Measurements from ENCODE around the gene ANKRD30B. TPM values are rescaled to one million over a fixed set of nuclear protein-coding genes. Genes with fewer than 3 reads are reported as not detected.
"Not testable (repeated sequence)": the region's sequence is repeated elsewhere in the genome, so short reads cannot be mapped to it uniquely, and the experiment has no call there.

The ANKRD30B gene, protein sequence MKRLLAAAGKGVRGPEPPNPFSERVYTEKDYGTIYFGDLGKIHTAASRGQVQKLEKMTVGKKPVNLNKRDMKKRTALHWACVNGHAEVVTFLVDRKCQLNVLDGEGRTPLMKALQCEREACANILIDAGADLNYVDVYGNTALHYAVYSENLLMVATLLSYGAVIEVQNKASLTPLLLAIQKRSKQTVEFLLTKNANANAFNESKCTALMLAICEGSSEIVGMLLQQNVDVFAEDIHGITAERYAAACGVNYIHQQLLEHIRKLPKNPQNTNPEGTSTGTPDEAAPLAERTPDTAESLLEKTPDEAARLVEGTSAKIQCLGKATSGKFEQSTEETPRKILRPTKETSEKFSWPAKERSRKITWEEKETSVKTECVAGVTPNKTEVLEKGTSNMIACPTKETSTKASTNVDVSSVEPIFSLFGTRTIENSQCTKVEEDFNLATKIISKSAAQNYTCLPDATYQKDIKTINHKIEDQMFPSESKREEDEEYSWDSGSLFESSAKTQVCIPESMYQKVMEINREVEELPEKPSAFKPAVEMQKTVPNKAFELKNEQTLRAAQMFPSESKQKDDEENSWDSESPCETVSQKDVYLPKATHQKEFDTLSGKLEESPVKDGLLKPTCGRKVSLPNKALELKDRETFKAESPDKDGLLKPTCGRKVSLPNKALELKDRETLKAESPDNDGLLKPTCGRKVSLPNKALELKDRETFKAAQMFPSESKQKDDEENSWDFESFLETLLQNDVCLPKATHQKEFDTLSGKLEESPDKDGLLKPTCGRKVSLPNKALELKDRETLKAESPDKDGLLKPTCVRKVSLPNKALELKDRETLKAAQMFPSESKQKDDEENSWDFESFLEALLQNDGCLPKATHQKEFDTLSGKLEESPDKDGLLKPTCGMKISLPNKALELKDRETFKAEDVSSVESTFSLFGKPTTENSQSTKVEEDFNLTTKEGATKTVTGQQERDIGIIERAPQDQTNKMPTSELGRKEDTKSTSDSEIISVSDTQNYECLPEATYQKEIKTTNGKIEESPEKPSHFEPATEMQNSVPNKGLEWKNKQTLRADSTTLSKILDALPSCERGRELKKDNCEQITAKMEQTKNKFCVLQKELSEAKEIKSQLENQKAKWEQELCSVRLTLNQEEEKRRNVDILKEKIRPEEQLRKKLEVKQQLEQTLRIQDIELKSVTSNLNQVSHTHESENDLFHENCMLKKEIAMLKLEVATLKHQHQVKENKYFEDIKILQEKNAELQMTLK (N-terminal part only)
- not detected in 2 replicates for total RNA-seq
- long read RNA-seq: 0 reads

DNA sequence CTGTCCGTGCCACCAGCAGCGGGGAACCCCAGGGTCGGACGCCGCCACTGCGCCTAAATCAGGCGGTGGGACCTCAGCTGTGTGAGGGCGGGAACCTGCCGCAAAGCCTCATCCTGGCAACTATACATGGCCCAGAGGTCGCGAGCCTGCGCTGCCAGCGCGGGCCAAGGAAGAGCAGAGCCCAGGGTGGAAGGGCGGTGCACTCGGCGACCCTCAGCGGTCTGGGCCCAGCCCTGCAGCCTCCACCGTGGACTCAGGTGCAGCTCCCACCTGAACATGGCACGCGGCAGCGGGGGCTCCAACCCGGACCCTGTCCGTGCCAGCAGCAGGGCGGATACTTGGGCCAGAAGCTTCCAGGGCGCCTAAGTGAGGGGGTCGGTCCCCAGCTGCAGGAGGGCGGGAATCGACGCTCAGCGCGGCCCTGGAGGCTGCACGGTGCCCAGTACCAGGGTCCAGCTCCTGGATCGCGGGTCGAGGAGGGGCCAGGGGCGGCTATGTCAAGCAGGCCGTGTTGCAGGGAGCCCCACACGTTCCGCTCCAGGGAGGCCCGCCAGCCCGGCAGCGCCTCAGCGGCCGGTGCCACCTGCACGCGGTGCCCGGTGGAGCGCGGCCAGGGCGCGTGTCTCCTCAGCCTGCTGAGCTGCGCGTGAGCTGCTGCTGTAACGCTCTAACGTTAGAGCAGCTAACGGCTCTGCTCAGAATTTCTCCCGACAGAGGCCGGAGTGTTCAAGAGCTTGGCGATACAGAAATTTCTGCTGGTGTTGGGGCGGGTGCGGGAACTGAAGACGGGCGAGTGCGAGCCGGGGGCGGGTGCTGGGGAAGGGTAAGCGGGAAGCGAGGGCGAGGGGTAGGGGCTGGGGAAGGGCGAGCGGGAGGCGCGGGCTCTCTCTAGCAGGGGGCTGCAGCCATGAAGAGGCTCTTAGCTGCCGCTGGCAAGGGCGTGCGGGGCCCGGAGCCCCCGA is at the start of gene ANKRD30B:
TSS of gene ANKRD30B (plus strand) at position 660 of the 962 bp plus-strand sequence. CDS start at position 908, 248 bp downstream.
- DNase-seq (ENCODE audit: low read depth, low spot score): no peak
- H3K4me1 Mint-ChIP-seq: no peaks in the 10 kb centered on the region
- H3K36me3 Mint-ChIP-seq (ENCODE audit: low read depth): no peaks in the 10 kb centered on the region
- H3K9me3 Mint-ChIP-seq: peaks cover 8% of the 10 kb centered on the region
- no peaks in the 10 kb centered on the region for H3K27me3 Mint-ChIP-seq (ENCODE audit: low read depth)
- H3K4me3 Mint-ChIP-seq: no peak within 1 kb of the TSS
- H3K27ac Mint-ChIP-seq (ENCODE audit: unreplicated experiment): no peak within 1 kb of the TSS
- TF ChIP-seq, protein P1, sequence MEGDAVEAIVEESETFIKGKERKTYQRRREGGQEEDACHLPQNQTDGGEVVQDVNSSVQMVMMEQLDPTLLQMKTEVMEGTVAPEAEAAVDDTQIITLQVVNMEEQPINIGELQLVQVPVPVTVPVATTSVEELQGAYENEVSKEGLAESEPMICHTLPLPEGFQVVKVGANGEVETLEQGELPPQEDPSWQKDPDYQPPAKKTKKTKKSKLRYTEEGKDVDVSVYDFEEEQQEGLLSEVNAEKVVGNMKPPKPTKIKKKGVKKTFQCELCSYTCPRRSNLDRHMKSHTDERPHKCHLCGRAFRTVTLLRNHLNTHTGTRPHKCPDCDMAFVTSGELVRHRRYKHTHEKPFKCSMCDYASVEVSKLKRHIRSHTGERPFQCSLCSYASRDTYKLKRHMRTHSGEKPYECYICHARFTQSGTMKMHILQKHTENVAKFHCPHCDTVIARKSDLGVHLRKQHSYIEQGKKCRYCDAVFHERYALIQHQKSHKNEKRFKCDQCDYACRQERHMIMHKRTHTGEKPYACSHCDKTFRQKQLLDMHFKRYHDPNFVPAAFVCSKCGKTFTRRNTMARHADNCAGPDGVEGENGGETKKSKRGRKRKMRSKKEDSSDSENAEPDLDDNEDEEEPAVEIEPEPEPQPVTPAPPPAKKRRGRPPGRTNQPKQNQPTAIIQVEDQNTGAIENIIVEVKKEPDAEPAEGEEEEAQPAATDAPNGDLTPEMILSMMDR (conservative IDR thresholded peaks at IDR 0.05): no peak

DNA sequence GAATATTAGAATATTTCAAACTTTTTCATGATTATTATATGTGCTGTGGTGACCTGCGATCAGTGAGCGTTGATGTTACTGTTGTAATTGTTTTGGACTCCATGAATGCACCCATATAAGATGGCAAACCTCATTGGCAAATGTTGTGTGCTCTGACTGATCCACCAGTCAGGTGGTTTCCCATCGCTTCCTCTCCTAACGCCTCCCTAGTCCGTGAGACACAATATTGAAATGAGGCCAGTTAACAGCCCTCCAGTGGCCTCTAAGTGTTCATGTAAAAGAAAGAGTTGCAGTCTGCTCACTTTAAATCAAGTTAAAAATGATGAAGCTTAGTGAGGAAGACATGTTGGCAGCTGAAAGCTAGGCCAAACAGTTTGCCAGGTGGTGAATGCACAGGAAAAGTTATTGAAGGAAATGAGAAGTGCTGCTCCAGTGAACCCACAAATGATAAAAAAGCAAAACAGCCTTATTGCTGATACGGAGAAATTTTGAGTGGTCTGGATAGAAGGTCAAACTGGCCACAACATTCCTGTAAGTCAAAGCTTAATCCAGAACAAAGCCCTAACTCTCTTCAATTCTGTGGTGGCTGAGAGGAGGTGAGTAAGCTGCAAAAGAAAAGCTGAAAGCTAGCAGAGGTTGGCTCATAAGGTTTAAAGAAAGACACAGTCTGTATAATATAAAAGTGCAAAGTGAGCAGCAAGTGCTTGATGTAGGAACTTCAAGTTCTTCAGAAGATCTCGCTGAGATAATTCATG is 46.5 kb upstream of the ANKRD30B start:
- H3K27ac Mint-ChIP-seq (ENCODE audit: unreplicated experiment): not testable (repeated sequence)
- peaks cover 11% of the 10 kb centered on the region for H3K9me3 Mint-ChIP-seq

DNA sequence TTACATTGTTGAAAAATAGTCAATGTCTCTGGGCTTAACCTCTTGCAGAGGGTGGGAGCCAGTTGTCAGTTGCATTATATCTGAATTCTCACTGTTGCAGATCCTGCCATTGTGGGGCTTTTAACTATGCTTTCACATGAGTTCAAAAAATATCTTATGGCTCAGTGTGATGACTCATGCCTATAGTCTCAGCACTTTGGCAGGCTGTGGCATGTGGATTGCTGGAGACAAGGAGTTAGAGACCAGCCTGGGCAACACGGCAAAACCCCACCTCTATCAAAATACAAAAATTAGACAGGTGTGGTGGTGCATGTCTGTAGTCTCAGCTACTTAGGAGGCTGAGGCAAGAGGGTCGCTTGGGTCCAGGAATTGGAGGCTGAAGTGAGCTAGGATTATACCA is 38.2 kb upstream of the ANKRD30B start:
- not testable (repeated sequence) for H3K27me3 Mint-ChIP-seq (ENCODE audit: low read depth); H3K27ac Mint-ChIP-seq (ENCODE audit: unreplicated experiment); H3K4me3 Mint-ChIP-seq; H3K4me1 Mint-ChIP-seq; H3K36me3 Mint-ChIP-seq (ENCODE audit: low read depth); H3K9me3 Mint-ChIP-seq; DNase-seq (ENCODE audit: low read depth, low spot score)

More for the DNA sequence above, 46.5 kb upstream of the ANKRD30B start:
- not testable (repeated sequence) for H3K27me3 Mint-ChIP-seq (ENCODE audit: low read depth); H3K36me3 Mint-ChIP-seq (ENCODE audit: low read depth); H3K4me3 Mint-ChIP-seq; DNase-seq (ENCODE audit: low read depth, low spot score); H3K4me1 Mint-ChIP-seq

DNA sequence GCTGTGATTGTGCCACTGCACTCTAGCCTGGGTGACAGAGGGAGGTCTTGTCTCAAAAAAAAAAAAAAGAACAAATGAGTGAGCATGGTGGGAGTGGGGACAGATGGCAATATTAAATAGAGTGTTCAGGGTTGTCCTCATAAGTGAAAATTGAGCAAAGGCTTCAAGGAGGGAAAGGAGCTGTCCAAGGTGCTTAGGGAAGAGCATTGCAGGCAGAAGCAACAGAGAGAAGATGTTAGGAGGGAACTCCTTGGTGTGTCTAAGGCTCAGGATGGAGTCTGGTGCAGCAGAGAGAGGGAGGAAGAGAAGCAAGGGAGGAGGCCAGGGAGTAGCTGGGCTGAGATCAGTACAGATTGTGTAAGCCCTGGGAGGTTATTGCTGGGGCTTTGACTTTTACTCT is 26.4 kb upstream of the ANKRD30B start:
- H3K9me3 Mint-ChIP-seq; H3K27me3 Mint-ChIP-seq (ENCODE audit: low read depth); H3K36me3 Mint-ChIP-seq (ENCODE audit: low read depth); H3K4me3 Mint-ChIP-seq; DNase-seq (ENCODE audit: low read depth, low spot score); H3K27ac Mint-ChIP-seq (ENCODE audit: unreplicated experiment); H3K4me1 Mint-ChIP-seq: not testable (repeated sequence)

DNA sequence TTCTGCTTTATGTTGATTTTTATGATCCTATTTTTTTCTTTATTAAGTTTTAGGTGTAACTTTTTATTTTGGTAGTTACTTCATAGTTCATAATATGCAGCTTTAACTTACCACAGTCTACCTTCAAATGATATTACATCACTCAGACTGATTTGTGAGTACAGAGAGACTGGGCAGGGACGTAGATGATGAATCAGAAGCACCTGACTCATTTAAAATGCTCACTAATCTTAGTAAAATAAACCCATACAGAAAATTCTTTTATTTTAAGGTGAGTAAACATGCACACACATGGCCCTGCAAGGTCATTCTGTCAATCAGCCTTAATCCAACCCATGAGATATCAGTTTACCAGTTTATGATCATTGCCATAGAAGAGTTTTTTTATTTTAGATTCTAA is 8.9 kb upstream of the ANKRD30B start:
- H3K9me3 Mint-ChIP-seq; H3K4me3 Mint-ChIP-seq; H3K27ac Mint-ChIP-seq (ENCODE audit: unreplicated experiment); H3K36me3 Mint-ChIP-seq (ENCODE audit: low read depth); H3K4me1 Mint-ChIP-seq; H3K27me3 Mint-ChIP-seq (ENCODE audit: low read depth); DNase-seq (ENCODE audit: low read depth, low spot score): not testable (repeated sequence)

DNA sequence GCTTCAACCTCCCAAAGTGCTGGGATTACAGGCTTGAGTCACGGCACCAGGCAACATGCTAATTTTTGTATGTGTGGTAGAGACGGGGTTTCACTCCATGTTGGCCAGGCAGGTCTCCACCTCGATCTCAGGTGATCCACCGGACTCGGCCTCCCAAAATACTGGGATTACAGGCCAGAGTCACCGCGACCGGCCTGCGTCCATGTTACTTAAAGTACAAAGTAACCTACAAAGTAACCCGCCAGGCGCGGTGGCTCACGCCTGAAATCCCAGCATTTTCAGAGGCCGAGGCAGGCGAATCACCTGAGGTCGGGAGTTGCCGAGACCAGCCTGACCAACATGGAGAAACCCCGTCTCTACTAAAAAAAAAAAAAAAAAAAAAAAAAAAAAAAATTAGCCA is 1.1 kb upstream of the ANKRD30B start:
- no peaks in the 10 kb centered on the region for H3K4me1 Mint-ChIP-seq
- no peak for DNase-seq (ENCODE audit: low read depth, low spot score)
- H3K9me3 Mint-ChIP-seq: peaks cover 6% of the 10 kb centered on the region
- H3K27ac Mint-ChIP-seq (ENCODE audit: unreplicated experiment): no peak overlapping the region
- H3K36me3 Mint-ChIP-seq (ENCODE audit: low read depth): no peaks in the 10 kb centered on the region
- no peak overlapping the region for H3K4me3 Mint-ChIP-seq
- TF ChIP-seq, protein P1 (conservative IDR thresholded peaks at IDR 0.05): no peak
- H3K27me3 Mint-ChIP-seq (ENCODE audit: low read depth): no peaks in the 10 kb centered on the region

All from neural crest cell (in vitro differentiated cells).